Globus pallidus (tissue), 1 donor: Measurements from ENCODE around the gene PIGL.
A peak's percentile ranks its signal among the peaks of the same experiment; 100 is the strongest.

Source experiments
- DNase-seq: peaks from one replicate; pipeline ENCODE4 v3.0.0-alpha.2; 2015; ENCODE audit warnings: low spot score

Gene PIGL

DNA sequence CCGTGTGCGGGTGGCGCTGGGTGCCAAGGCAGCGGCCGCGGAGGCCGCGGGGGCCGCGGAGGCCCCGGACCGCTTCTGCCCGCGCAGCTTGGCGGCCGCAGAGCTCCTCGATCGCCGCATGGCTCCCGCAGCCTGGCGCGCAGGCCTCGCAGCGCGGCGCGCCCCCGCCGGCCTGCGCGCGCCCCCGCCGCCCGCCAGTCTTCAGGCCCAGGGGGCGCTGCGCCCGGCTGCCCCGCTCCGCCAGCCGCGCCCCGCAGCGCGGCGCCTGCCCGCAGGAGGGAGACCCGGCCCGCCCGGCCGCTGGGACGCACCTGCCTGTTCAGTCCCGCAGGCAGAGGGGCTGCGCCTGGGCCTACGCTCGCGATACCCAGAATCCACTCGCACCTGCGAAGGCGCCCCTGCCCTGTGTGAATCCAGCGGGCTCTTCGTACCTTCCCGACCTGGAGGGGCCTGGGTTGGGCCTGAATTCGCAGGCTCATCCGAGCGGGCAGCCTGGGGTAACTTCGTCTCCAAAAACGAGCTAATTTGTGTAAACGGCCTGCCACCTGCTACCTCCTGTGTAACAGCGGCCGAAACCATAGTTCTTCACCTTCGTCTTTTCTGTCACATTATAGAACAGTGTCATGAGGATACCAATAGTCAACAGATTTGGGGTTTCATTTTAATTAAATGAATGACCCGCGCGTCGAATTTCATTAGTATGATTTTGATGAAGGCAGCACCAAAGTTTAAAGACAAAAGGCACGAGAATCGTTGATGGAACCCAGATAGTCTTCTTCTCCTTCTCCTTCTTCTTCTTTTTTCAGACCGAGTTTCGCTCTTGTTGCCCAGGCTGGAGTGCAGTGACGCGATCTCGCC is 136.5 kb downstream of the PIGL start, which contains the start of gene CENPV:
TSS of gene CENPV (minus strand) at position 153 of the 858 bp plus-strand sequence. CDS start at position 120, 33 bp downstream.
- no peak for DNase-seq

DNA sequence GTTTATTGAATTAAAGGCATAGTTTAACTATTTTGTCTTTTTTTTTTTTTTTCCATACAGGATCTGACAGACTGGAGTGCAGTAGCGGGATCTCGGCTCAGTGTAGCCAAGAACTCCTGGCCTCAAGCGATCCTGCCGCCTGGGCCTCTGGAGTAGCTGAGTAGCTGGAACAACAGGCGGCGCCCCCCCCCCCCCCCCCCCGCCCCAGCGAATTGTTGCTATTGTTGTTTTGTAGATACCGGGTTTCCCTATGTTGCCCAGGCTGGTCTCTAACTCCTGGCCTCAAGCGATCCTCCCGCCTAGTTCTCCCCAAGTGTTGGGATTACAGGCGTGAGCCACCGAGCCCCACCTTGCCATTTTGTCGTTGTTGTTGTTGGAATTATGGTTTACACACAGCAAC is 137.6 kb downstream of the PIGL start:
- no peak for DNase-seq

DNA sequence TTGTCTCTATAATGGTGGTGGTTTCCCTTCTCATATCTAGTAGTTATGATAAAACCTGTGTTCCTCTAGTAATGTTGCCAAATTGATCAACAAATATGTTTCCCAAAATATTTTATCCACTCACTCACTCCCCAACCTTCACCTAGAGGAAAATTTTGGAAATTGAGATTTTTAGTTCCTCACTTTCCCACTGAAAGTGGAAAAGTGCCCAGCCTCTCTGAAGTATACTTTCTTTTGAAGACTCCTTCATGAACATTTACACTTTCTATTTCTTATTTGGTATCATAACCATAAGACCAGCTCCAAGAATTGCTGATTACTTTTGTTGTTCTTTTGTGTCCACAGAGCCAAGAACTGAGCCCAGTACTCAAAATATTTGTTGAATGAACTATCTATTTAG is 141.4 kb downstream of the PIGL start:
- no peak for DNase-seq

DNA sequence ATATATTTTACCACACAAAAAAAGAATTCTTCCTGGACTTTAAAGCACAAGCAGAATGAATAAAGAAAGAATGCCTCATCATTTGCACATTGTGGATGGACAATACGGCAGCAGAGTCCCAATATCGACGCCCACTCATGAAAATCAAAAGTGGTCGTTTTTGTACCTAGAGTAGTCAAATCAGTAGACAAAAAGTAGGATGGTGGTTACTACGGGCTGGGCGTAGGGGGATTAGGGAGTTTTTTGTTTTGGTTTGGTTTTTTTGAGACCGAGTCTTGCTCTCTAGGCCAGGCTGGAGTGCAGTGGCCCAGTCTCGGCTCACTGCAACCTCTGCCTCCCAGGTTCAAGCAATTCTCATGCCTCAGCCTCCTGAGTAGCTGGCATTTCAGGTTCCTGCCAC is 144.9 kb downstream of the PIGL start:
- DNase-seq: no peak

DNA sequence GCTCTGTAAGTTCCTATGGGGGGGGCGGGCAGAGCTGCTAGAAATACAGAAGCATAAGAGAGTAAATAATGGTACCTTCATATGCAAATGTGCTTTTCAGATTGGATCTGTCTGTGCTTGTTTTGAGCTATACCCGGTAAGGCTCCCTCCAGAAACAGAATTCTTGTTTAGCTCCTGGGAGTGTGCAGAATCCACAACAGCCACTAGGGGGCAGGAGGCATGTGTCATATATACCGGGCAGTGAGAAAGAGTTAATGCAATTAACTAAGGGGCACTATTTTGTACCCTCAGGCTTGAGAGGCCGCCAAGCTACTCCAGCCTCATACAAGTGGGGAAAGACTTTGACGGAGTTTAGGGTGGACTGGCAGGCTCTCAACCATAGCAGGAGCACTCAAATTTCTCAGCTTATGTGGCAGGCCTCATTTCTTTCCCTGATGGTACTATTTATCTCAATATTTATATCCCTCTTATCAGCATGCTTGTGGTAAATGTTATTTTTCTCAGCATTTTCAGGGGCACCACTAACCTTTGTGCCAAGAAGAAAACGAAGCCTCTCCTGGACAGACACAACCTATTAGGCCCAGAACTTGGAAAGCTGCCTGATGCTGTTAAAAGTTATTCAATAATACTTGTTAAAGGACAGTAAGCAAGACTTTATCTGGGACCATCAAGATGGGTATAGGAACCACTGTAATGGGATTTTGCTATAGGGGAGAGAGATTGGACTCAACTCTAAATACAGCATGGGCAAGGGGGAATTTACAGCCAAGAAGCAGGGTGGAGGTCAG is 146.9 kb downstream of the PIGL start:
- peak; percentile 83 for DNase-seq

DNA sequence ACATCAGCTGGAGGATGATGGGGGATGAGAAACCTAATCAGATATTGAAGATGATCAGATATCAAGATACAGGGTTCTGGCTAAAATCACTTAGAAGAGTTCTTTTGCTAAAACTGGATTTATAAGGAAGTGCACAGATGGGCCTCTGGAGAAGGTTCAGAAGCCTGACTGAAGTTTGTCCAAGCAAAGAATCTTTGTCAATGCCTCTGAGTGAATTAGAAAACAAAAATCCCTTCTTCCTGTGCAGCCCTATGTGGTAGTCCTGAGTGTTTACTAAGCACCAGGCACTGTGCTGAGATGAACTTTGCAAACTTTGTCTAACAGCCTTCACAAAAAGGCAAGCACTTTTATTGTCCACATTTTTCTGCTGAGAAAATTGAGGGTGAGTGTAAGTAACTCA is 147.6 kb downstream of the PIGL start:
- no peak for DNase-seq

DNA sequence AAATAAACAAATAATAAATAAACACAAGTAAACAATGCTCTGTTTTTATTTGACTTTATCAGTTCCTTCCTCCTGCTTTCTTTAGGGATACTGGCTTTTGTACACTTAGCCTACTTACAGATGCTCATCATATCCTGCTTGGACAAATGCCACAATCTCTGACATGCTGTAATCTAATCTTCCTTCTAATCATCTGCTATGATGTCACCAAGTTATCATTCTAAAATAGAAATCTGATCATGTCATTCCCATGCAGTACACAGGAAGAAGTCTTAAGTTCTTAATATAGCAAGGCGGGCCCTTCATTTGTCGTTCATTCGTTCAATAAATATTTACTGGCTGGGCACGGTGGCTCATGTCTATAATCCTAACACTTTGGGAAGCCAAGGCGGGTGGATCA is 154.7 kb downstream of the PIGL start:
- DNase-seq: no peak

DNA sequence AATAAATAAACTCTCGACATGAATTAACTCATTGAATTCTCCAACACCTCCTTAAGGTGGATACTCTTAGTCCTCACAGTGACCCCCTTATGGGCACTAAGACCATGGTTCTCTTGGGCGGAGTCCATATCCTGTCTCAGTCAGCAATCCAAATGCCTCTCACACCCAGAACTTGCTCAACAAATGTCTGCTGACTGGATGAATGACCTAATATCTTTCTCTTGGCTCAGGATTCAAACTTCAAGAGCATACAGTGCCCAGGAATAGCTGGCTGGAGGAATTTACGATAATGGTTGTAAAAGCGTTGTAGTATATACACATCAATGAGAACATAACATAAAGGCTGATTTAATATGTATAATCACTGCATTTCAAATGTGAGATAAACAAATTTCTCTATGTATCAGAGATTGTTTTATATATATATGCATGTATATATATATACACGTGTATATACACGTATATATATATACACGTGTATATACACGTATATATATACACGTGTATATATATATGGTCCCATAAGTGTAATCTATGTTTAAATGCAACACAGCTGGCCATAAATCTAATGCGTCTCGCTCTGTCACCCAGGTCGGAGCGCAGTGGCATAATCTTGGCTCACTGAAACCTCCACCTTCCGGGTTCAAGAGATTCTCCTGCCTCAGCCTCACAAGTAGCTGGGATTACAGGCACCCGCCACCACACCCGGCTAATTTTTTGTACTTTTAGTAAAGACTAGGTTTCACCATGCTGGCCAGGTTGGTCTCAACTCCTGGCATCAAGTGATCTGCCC is 157.3 kb downstream of the PIGL start:
- DNase-seq: no peak
